HFFc6 (cell line): ENCODE results near the gene MLKL. TPM values are rescaled to one million over a fixed set of nuclear protein-coding genes. Genes with fewer than 3 reads are reported as not detected.
"Not testable (repeated sequence)": the region's sequence is repeated elsewhere in the genome, so short reads cannot be mapped to it uniquely, and the experiment has no call there.

Experiments
- DNase-seq: peaks from one replicate; pipeline ENCODE4 v3.0.0-alpha.2; 2018
- H3K27ac Mint-ChIP-seq: 2 replicates; pipeline ENCODE4 v1.8.0; 2020; ENCODE audit warnings: mild to moderate bottlenecking, mixed read lengths
- H3K27me3 Mint-ChIP-seq: 2 replicates; pipeline ENCODE4 v1.8.0; 2021; ENCODE audit warnings: mild to moderate bottlenecking, moderate library complexity, mixed read lengths; ENCODE audit not compliant: insufficient read depth
- H3K36me3 Mint-ChIP-seq: 2 replicates; pipeline ENCODE4 v1.8.0; 2021; ENCODE audit warnings: low read depth, mixed read lengths
- H3K4me1 Mint-ChIP-seq: 2 replicates; pipeline ENCODE4 v1.8.0; 2020; ENCODE audit warnings: low read depth, mixed read lengths
- H3K4me3 Mint-ChIP-seq: 2 replicates; pipeline ENCODE4 v1.8.0; 2020; ENCODE audit warnings: mild to moderate bottlenecking, moderate library complexity, mixed read lengths
- H3K9me3 Mint-ChIP-seq: 2 replicates; pipeline ENCODE4 v1.8.0; 2020; ENCODE audit warnings: mild to moderate bottlenecking, mixed read lengths
- CTCF ChIP-seq: fragments of 200-600 bp; sonication (generic); IDR thresholded peaks from 2 replicates; pipeline ENCODE4 v1.5.0; 2021; ENCODE audit warnings: antibody characterized with exemption, mild to moderate bottlenecking
- total RNA-seq, 6 experiments: library from RNA; stranded (reverse); fragmentation: NEBNext Ultra II Directional; extraction: Animal tissue kit (Norgen Biotek cat#: 25700); gene quantifications; 2 replicates in 1 of 6; 3 replicates in 5 of 6; pipeline ENCODE4 v1.2.3, GENCODE V29; 2021

The MLKL gene
- total RNA-seq, 6 experiments from 2014 or later = 10.2 to 14.8 (median 11.4) TPM

- DNase-seq = peak; percentile 67
- Mint-ChIP-seq H3K4me3 (peak overlapping the region; percentile 15; the same call in 1 of the 2 replicates), H3K9me3 (peaks cover 11% of the 10 kb centered on the region), H3K36me3 (peaks cover 5% of the 10 kb centered on the region; the same call in 1 of the 2 replicates), H3K4me1 (peaks cover 12% of the 10 kb centered on the region), H3K27me3 (peaks cover 19% of the 10 kb centered on the region), H3K27ac (peak overlapping the region; percentile 53)
- TF ChIP-seq CTCF = peak; percentile 54
Observed at GRCh38 chr16:74724820-74725549, 24.3 kb upstream of the MLKL start.

- H3K9me3 Mint-ChIP-seq = peaks cover 11% of the 10 kb centered on the region
- H3K27ac Mint-ChIP-seq = no peak overlapping the region
Observed at GRCh38 chr16:74723256-74723655, 22.6 kb upstream of the MLKL start.

GRCh38 chr16:74722156-74722555 is 21.5 kb upstream of the MLKL start:
- H3K36me3 Mint-ChIP-seq, H3K4me3 Mint-ChIP-seq, DNase-seq, H3K27ac Mint-ChIP-seq, H3K9me3 Mint-ChIP-seq: not testable (repeated sequence)
- peaks cover 12% of the 10 kb centered on the region for H3K4me1 Mint-ChIP-seq
- H3K27me3 Mint-ChIP-seq = peaks cover 37% of the 10 kb centered on the region

More at GRCh38 chr16:74723256-74723655, 22.6 kb upstream of the MLKL start:
- Mint-ChIP-seq H3K27me3 (peaks cover 30% of the 10 kb centered on the region), H3K36me3 (peaks cover 5% of the 10 kb centered on the region; the same call in 1 of the 2 replicates), H3K4me1 (peaks cover 12% of the 10 kb centered on the region), H3K4me3 (no peak overlapping the region)
- DNase-seq = no peak
- no peak for TF ChIP-seq CTCF

GRCh38 chr16:74721716-74722115 is 21.1 kb upstream of the MLKL start:
- no peak overlapping the region for H3K4me3 Mint-ChIP-seq

GRCh38 chr16:74720579-74720978 is 19.9 kb upstream of the MLKL start:
- Mint-ChIP-seq H3K4me3 (no peak overlapping the region), H3K27ac (no peak overlapping the region), H3K4me1 (peaks cover 12% of the 10 kb centered on the region), H3K9me3 (no peaks in the 10 kb centered on the region), H3K27me3 (peaks cover 40% of the 10 kb centered on the region), H3K36me3 (no peaks in the 10 kb centered on the region)
- DNase-seq = no peak
- TF ChIP-seq CTCF = no peak

More at GRCh38 chr16:74721716-74722115, 21.1 kb upstream of the MLKL start:
- no peak for DNase-seq
- Mint-ChIP-seq H3K27ac (no peak overlapping the region), H3K27me3 (peaks cover 42% of the 10 kb centered on the region), H3K9me3 (peaks cover 4% of the 10 kb centered on the region), H3K36me3 (peaks cover 3% of the 10 kb centered on the region; the same call in 1 of the 2 replicates), H3K4me1 (peaks cover 12% of the 10 kb centered on the region)
- TF ChIP-seq CTCF = no peak
